Breast epithelium (tissue), 4 donors: Measurements from ENCODE around the gene IDUA. TPM values are rescaled to one million over a fixed set of nuclear protein-coding genes. Genes with fewer than 3 reads are reported as not detected.
A peak's percentile ranks its signal among the peaks of the same experiment; 100 is the strongest.

Experiments
- DNase-seq, 2 donors: peaks; one replicate each; pipeline ENCODE4 v3.0.0-alpha.2; 2019; ENCODE audit warnings: low spot score in 2 of 2
- H3K27ac ChIP-seq, 2 donors: fragments of 200-600 bp; sonication (generic) in 1 of 2; one replicate each; pipeline ENCODE4 v1.5.1; 2016 to 2019; ENCODE audit warnings: mild to moderate bottlenecking in 1 of 2
- H3K27me3 ChIP-seq, 2 donors: fragments of 200-600 bp; sonication (generic) in 1 of 2; one replicate each; pipeline versions ENCODE4 v1.5.1 to v1.6.0; 2017 to 2019; ENCODE audit warnings: control low read depth in 1 of 2, mild to moderate bottlenecking in 1 of 2
- H3K36me3 ChIP-seq: fragments of 200-600 bp; one replicate; pipeline ENCODE4 v1.5.1; 2019
- H3K4me1 ChIP-seq, 2 donors: fragments of 200-600 bp; sonication (generic); one replicate each; pipeline ENCODE4 v1.5.1; 2016 to 2019; ENCODE audit warnings: control low read depth in 1 of 2
- H3K4me3 ChIP-seq, 3 donors: fragments of 200-600 bp; sonication (generic); 1 replicate in 2 of 3; 2 replicates in 1 of 3; pipeline ENCODE4 v1.5.1; 2016 to 2019; ENCODE audit warnings: mild to moderate bottlenecking in 3 of 3, moderate library complexity in 2 of 3
- H3K9me3 ChIP-seq, 2 donors: fragments of 200-600 bp; sonication (generic) in 1 of 2; one replicate each; pipeline ENCODE4 v1.5.1; 2016 to 2019; ENCODE audit warnings: control low read depth in 1 of 2
- POLR2A ChIP-seq: fragments of 450-650 bp; IDR thresholded peaks from one replicate; pipeline ENCODE4 v1.6.1; 2016; ENCODE audit warnings: antibody characterized with exemption, mild to moderate bottlenecking, moderate library complexity
- POLR2AphosphoS5 ChIP-seq, 3 donors: sonication (generic); formaldehyde crosslinking; IDR thresholded peaks; one replicate each; pipeline ENCODE4 v1.6.1; 2017; ENCODE audit warnings: antibody characterized with exemption in 3 of 3
- intact Hi-C: fragments of 100-400 bp; cut with DNase I; formaldehyde crosslinking; loops from one replicate; pipeline ENCODE4 v1.15.1; 2023; ENCODE audit warnings: low total_unique reads
- total RNA-seq, 3 donors: library from RNA; depleted of rRNA; stranded (reverse); fragments of >200 nt; gene quantifications; one replicate each; pipeline ENCODE4 v1.1.0, GENCODE V29; 2016
- TF ChIP-seq, protein P1 (sequence below), 3 donors: fragments of 450-650 bp; IDR thresholded peaks; one replicate each; pipeline ENCODE4 v1.5.1; 2016 to 2017; ENCODE audit warnings: antibody characterized with exemption in 3 of 3, mild to moderate bottlenecking in 3 of 3, moderate library complexity in 3 of 3

The IDUA gene
- total RNA-seq, 3 donors from 2014 or later = 16.3 to 32.8 (median 28.2) TPM

DNA sequence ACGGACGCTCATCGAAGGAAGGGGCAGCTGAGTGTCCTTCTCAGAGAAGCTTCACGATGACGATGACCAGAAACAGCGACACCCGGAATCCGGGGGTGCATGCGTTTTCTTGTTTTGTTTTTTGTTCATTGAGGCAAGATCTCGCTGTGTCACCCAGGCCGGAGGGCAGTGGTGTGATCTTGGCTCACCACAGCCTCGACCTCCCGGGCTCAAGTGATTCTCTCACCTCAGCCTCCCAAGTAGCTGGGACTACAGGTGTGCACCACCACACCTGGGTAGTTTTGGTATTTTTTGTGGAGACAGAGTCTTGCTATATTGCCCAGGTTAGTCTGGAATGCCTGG lies 33.3 kb upstream of the IDUA start:
- H3K4me1 ChIP-seq = no peaks in the 10 kb centered on the region
- no peak overlapping the region for H3K4me3 ChIP-seq
- H3K27me3 ChIP-seq = no peaks in the 10 kb centered on the region
- intact Hi-C loops = no loop called here
- H3K36me3 ChIP-seq = peaks cover 3% of the 10 kb centered on the region
- TF ChIP-seq POLR2A (no peak), POLR2AphosphoS5 (IDR thresholded peaks at IDR 0.05) (no peak)
- TF ChIP-seq, protein P1, sequence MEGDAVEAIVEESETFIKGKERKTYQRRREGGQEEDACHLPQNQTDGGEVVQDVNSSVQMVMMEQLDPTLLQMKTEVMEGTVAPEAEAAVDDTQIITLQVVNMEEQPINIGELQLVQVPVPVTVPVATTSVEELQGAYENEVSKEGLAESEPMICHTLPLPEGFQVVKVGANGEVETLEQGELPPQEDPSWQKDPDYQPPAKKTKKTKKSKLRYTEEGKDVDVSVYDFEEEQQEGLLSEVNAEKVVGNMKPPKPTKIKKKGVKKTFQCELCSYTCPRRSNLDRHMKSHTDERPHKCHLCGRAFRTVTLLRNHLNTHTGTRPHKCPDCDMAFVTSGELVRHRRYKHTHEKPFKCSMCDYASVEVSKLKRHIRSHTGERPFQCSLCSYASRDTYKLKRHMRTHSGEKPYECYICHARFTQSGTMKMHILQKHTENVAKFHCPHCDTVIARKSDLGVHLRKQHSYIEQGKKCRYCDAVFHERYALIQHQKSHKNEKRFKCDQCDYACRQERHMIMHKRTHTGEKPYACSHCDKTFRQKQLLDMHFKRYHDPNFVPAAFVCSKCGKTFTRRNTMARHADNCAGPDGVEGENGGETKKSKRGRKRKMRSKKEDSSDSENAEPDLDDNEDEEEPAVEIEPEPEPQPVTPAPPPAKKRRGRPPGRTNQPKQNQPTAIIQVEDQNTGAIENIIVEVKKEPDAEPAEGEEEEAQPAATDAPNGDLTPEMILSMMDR (IDR thresholded peaks at IDR 0.05) = no peak
- H3K9me3 ChIP-seq = no peaks in the 10 kb centered on the region
- no peak overlapping the region for H3K27ac ChIP-seq
- peak in 1 of 2 donors; percentile 30 for DNase-seq

GRCh38 chr4:954211-955020 lies 32.4 kb upstream of the IDUA start:
- Histone ChIP-seq H3K4me1 (no peaks in the 10 kb centered on the region), H3K36me3 (peaks cover 6% of the 10 kb centered on the region), H3K9me3 (no peaks in the 10 kb centered on the region), H3K27ac (no peak overlapping the region), H3K4me3 (no peak overlapping the region), H3K27me3 (no peaks in the 10 kb centered on the region)
- no peak for DNase-seq
- intact Hi-C loops = no loop called here
- TF ChIP-seq POLR2AphosphoS5 (IDR thresholded peaks at IDR 0.05) = no peak
- no peak for TF ChIP-seq POLR2A
- TF ChIP-seq, protein P1 (IDR thresholded peaks at IDR 0.05) = no peak

DNA sequence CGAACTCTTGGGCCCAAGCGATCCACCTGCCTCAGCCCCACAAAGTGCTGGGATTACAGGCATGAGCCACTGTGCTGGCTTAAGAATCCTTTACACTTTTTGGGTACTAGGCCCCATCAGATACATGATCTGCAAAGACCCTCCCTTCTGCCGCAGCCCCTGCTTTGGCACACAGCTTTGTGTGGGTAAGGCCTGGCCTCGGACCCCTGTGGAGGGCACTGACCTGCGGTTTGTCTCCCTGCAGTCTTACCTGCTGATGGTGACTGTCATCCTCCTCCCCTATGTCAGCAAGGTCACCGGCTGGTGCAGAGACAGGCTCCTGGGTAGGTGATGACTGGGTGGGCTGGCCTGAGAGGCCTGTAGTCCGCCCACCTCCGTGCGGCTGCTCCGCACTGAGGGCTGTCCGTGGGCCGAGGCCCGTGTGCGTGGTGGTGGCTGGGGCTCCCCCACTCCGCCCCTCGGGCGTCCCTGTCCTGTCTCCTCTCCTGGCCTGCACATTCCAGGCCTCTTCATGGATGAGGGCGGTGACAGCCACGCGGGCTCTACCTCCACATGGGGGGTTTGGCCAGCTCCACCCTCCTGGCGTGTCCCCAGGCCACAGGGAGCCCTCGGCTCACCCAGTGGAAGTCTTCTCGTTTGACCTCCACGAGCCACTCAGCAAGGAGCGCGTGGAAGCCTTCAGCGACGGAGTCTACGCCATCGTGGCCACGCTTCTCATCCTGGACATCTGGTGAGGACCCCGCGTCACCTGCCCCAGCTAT lies 31.5 kb upstream of the IDUA start:
- peak in 1 of 2 donors; percentile 2 for DNase-seq
- intact Hi-C loops = no loop called here
- Histone ChIP-seq H3K27me3 (no peaks in the 10 kb centered on the region), H3K36me3 (peaks cover 6% of the 10 kb centered on the region), H3K4me1 (no peaks in the 10 kb centered on the region), H3K4me3 (no peak overlapping the region), H3K27ac (no peak overlapping the region), H3K9me3 (no peaks in the 10 kb centered on the region)
- TF ChIP-seq, protein P1 (IDR thresholded peaks at IDR 0.05) = no peak
- TF ChIP-seq POLR2A = no peak
- no peak for TF ChIP-seq POLR2AphosphoS5 (IDR thresholded peaks at IDR 0.05)

- H3K4me1 ChIP-seq = no peaks in the 10 kb centered on the region
- H3K4me3 ChIP-seq = no peak overlapping the region
- no peak for DNase-seq
- H3K36me3 ChIP-seq = peaks cover 6% of the 10 kb centered on the region
- TF ChIP-seq, protein P1 (IDR thresholded peaks at IDR 0.05) = no peak
- no peaks in the 10 kb centered on the region for H3K9me3 ChIP-seq
- H3K27me3 ChIP-seq = no peaks in the 10 kb centered on the region
- H3K27ac ChIP-seq = no peak overlapping the region
- intact Hi-C loops = no loop called here
Measured at GRCh38 chr4:955931-956381, 30.9 kb upstream of the IDUA start.
